ENCODE data around the gene PSMB11.

GRCh38 chr14:23042162-23042965, at the start of gene PSMB11:
- no peak for TF ChIP-seq EZH2phosphoT487 (IDR thresholded peaks at IDR 0.05; ENCODE audit: borderline replicate concordance, low read length)
- TF ChIP-seq CTCF (IDR thresholded peaks at IDR 0.05; ENCODE audit: low read depth, low read length, poor library complexity, severe bottlenecking), result no peak
